ENCODE results near the gene GABRA4.

GRCh38 chr4:46986922-46987638, 6.3 kb downstream of the GABRA4 start:
- TF ChIP-seq CTCF (IDR thresholded peaks at IDR 0.05) (no peak), POLR2A (IDR thresholded peaks at IDR 0.05) (no peak)

Measured in uterus (tissue), 2 donors.